ENCODE measurements around the gene ZFYVE9. TPM values are rescaled to one million over a fixed set of nuclear protein-coding genes. Genes with fewer than 3 reads are reported as not detected.

Gene ZFYVE9
- total and polyA plus RNA-seq, 9 of the 15 experiments (the other 6 are each of a cell fraction or from before 2014, with no cell fraction given) = 0.52 to 14.4 (median 8.9) TPM

GRCh38 chr1:52142220-52143183 is 613 bp downstream of the ZFYVE9 start (continued):
- TF ChIP-seq ZNF407 (IDR thresholded peaks at IDR 0.05; ENCODE audit: low read depth) = no peak
- 0 out of 2 replicates have a peak, but pooled peaks have one; percentile 0 for TF ChIP-seq NR1H2 (CRISPR knock-in tag; IDR thresholded peaks at IDR 0.05)
- TF ChIP-seq PHF21A (IDR thresholded peaks at IDR 0.05; ENCODE audit: borderline replicate concordance, low read depth) = 0 out of 2 replicates have a peak, but pooled peaks have one; percentile 15

Data from K562 (cell line).